Measurements from ENCODE around the gene HFE. TPM values are rescaled to one million over a fixed set of nuclear protein-coding genes. Genes with fewer than 3 reads are reported as not detected.

Gene HFE
- total and polyA plus RNA-seq, 2 of the 13 experiments (the other 11 are each of a cell fraction or from before 2014, with no cell fraction given): 3.7 to 6.3 TPM

DNA sequence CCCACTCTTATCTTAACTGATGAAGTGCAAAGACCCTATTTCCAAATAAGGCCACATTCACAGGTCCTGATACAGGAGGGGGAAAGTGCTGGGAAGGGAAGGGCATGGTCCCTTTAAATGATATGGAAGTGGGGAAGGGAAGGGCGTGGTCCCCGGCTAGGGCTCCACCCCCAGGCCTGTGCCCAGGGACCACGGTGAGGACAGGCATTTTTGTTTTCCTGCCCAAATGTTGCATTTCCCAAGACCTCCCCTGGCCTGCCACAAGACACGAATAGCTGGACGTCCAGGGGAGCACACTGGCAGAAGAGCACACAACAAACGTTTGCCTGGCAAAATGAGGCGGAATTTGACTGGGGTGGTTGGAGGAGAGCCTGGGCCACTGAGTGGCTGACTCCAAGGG lies 16.1 kb upstream of the HFE start:
- Histone ChIP-seq H3K9me3 (ENCODE audit: low read length) (no peaks in the 10 kb centered on the region), H3K27ac (ENCODE audit: extremely low read length, insufficient read depth, low read length) (no peak overlapping the region), H3K4me1 (ENCODE audit: insufficient read depth, low read length) (peaks cover 47% of the 10 kb centered on the region), H3K79me2 (ENCODE audit: insufficient read depth, low read length) (no peaks in the 10 kb centered on the region), H4K20me1 (ENCODE audit: insufficient read depth, low read length) (no peaks in the 10 kb centered on the region), H3K27me3 (ENCODE audit: control insufficient read depth in 1 of 2, insufficient read depth in 2 of 2, low read length in 2 of 2) (no peaks in the 10 kb centered on the region), H2AFZ (ENCODE audit: low read length) (peak overlapping the region; percentile 62), H3K4me3 (replicated peaks in 1 of 3; ENCODE audit: insufficient read depth in 1 of 3, low read depth in 2 of 3, low read length in 3 of 3) (peak overlapping the region in 2 of 3 experiments; percentile 20 to 50; a peak in 3 of 6 replicates), H3K9ac (ENCODE audit: insufficient read depth, low read depth, low read length) (no peak overlapping the region), H3K36me3 (replicated peaks in 1 of 2; ENCODE audit: control insufficient read depth in 1 of 2, insufficient read depth in 2 of 2, low read length in 2 of 2) (no peaks in the 10 kb centered on the region), H3K4me2 (ENCODE audit: low read depth, low read length) (peak overlapping the region; percentile 73)
- ChIA-PET POLR2A (interaction anchor here (1.1 to 1.6 kb wide), 3 partner anchors 14 to 53 kb away, joined by 3 to 5 read pairs (median 3); partner anchors contain the start of gene HFE), CTCF (ENCODE audit: low intra/inter-chr PET ratio, low total read pairs) (no interaction called here)
- intact Hi-C loops (cut with micrococcal nuclease; ENCODE audit: unreplicated experiment): no loop called here
- DNase-seq (ENCODE audit: low spot score) (no peak), ATAC-seq (peak; percentile 64), FAIRE-seq (no peak)
- in situ Hi-C loops (cut with HindIII; ENCODE audit: extremely low pct_ligation_motif_present, low pct_unique_long_range_greater_than_20kb): no loop called here
- BruUV-seq (replicated peaks): no TSS peak
- 9% methylated on average over 7 of the region's 7 CpGs for WGBS (ENCODE audit: low lambda C conversion rate)
- TF ChIP-seq ZFY (CRISPR knock-in tag; IDR thresholded peaks at IDR 0.05) (peak; percentile 43; the same call in 1 of the 2 replicates), CENPT (CRISPR knock-in tag; IDR thresholded peaks at IDR 0.05; ENCODE audit: low read depth) (no peak), HOXA3 (CRISPR knock-in tag; IDR thresholded peaks at IDR 0.05) (no peak), HDAC6 (IDR thresholded peaks at IDR 0.05; ENCODE audit: low read depth, low read length) (no peak), ADNP (CRISPR knock-in tag; IDR thresholded peaks at IDR 0.05) (no peak), SP1 (IDR thresholded peaks at IDR 0.05) (no peak), SP1 (CRISPR knock-in tag; IDR thresholded peaks at IDR 0.05) (peak; percentile 37; the same call in 1 of the 2 replicates), ZNF501 (CRISPR knock-in tag; IDR thresholded peaks at IDR 0.05) (0 out of 2 replicates have a peak, but pooled peaks have one; percentile 21), ZNF652 (CRISPR knock-in tag; IDR thresholded peaks at IDR 0.05; ENCODE audit: borderline replicate concordance, low read depth) (no peak), ZC3H13 (CRISPR knock-in tag; IDR thresholded peaks at IDR 0.05) (no peak), ONECUT2 (CRISPR knock-in tag; IDR thresholded peaks at IDR 0.05) (no peak), NFYB (CRISPR knock-in tag; IDR thresholded peaks at IDR 0.05) (no peak), ZNF772 (CRISPR knock-in tag; IDR thresholded peaks at IDR 0.05) (no peak), SKI (IDR thresholded peaks at IDR 0.05; ENCODE audit: partially characterized antibody) (no peak), AKAP8 (CRISPR knock-in tag; IDR thresholded peaks at IDR 0.05) (no peak), SALL1 (CRISPR knock-in tag; IDR thresholded peaks at IDR 0.05) (peak; percentile 30; the same call in 1 of the 2 replicates), REL (CRISPR knock-in tag; conservative IDR thresholded peaks at IDR 0.05) (no peak)
- TF ChIP-seq, protein P1, sequence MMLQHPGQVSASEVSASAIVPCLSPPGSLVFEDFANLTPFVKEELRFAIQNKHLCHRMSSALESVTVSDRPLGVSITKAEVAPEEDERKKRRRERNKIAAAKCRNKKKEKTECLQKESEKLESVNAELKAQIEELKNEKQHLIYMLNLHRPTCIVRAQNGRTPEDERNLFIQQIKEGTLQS (CRISPR knock-in tag; IDR thresholded peaks at IDR 0.05): no peak
- TF ChIP-seq, protein P2, sequence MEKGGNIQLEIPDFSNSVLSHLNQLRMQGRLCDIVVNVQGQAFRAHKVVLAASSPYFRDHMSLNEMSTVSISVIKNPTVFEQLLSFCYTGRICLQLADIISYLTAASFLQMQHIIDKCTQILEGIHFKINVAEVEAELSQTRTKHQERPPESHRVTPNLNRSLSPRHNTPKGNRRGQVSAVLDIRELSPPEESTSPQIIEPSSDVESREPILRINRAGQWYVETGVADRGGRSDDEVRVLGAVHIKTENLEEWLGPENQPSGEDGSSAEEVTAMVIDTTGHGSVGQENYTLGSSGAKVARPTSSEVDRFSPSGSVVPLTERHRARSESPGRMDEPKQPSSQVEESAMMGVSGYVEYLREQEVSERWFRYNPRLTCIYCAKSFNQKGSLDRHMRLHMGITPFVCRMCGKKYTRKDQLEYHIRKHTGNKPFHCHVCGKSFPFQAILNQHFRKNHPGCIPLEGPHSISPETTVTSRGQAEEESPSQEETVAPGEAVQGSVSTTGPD (CRISPR knock-in tag; IDR thresholded peaks at IDR 0.05): no peak
- TF ChIP-seq, protein P3, sequence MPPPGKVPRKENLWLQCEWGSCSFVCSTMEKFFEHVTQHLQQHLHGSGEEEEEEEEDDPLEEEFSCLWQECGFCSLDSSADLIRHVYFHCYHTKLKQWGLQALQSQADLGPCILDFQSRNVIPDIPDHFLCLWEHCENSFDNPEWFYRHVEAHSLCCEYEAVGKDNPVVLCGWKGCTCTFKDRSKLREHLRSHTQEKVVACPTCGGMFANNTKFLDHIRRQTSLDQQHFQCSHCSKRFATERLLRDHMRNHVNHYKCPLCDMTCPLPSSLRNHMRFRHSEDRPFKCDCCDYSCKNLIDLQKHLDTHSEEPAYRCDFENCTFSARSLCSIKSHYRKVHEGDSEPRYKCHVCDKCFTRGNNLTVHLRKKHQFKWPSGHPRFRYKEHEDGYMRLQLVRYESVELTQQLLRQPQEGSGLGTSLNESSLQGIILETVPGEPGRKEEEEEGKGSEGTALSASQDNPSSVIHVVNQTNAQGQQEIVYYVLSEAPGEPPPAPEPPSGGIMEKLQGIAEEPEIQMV (CRISPR knock-in tag; IDR thresholded peaks at IDR 0.05; ENCODE audit: low read depth): peak; percentile 32; the same call in 1 of the 2 replicates
- TF ChIP-seq, protein P4, sequence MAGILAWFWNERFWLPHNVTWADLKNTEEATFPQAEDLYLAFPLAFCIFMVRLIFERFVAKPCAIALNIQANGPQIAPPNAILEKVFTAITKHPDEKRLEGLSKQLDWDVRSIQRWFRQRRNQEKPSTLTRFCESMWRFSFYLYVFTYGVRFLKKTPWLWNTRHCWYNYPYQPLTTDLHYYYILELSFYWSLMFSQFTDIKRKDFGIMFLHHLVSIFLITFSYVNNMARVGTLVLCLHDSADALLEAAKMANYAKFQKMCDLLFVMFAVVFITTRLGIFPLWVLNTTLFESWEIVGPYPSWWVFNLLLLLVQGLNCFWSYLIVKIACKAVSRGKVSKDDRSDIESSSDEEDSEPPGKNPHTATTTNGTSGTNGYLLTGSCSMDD (CRISPR knock-in tag; IDR thresholded peaks at IDR 0.05): no peak
- TF ChIP-seq, protein P5, sequence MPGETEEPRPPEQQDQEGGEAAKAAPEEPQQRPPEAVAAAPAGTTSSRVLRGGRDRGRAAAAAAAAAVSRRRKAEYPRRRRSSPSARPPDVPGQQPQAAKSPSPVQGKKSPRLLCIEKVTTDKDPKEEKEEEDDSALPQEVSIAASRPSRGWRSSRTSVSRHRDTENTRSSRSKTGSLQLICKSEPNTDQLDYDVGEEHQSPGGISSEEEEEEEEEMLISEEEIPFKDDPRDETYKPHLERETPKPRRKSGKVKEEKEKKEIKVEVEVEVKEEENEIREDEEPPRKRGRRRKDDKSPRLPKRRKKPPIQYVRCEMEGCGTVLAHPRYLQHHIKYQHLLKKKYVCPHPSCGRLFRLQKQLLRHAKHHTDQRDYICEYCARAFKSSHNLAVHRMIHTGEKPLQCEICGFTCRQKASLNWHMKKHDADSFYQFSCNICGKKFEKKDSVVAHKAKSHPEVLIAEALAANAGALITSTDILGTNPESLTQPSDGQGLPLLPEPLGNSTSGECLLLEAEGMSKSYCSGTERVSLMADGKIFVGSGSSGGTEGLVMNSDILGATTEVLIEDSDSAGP (CRISPR knock-in tag; IDR thresholded peaks at IDR 0.05; ENCODE audit: borderline replicate concordance): peak; percentile 99
